ENCODE measurements around the gene PLP1. TPM values are rescaled to one million over a fixed set of nuclear protein-coding genes. Genes with fewer than 3 reads are reported as not detected.

PLP1 gene
- 10 to 100 TPM in 1 of 3 donors, 1 to 10 TPM in 2; 3.7 to 65.0 (median 4.9) TPM for total RNA-seq
- long read RNA-seq, donor 1, transcript PLP1-221 (7 exons, 2,896 nt), result major isoform, 24 of 39 reads
- long read RNA-seq, donor 1, partial matches to known transcripts, result 2 of 39 reads
- long read RNA-seq, donor 1, other reads (novel, unspliced or antisense), result 9 of 39 reads
- long read RNA-seq, donor 2, partial matches to known transcripts, result 0 of 4 reads
- long read RNA-seq, donor 2, other reads (novel, unspliced or antisense), result 0 of 4 reads

GRCh38 chrX:103776546-103776945 lies at the start of gene PLP1:
PLP1 (plus strand) TSS chrX:103776840; CDS start chrX:103776996, 156 bp downstream.
- no peaks in the 10 kb centered on the region for H3K36me3 ChIP-seq (ENCODE audit: low read depth)
- no peaks in the 10 kb centered on the region for H3K9me3 ChIP-seq
- H3K4me1 ChIP-seq (ENCODE audit: low read depth), result no peaks in the 10 kb centered on the region
- no peak for TF ChIP-seq CTCF (IDR thresholded peaks at IDR 0.05)
- ATAC-seq (no peak), DNase-seq (no peak)
- H3K4me3 ChIP-seq, result no peak within 1 kb of the TSS
- intact Hi-C loops (cut with DNase I, micrococcal nuclease), result no loop called here

GRCh38 chrX:103727115-103727514 lies 49.5 kb upstream of the PLP1 start:
- no peak for DNase-seq
- no peaks in the 10 kb centered on the region for H3K4me1 ChIP-seq (ENCODE audit: low read depth)
- intact Hi-C loops (cut with DNase I, micrococcal nuclease), result no loop called here
- no peaks in the 10 kb centered on the region for H3K36me3 ChIP-seq (ENCODE audit: low read depth)
- no peak for TF ChIP-seq CTCF (IDR thresholded peaks at IDR 0.05)
- no peak overlapping the region for H3K4me3 ChIP-seq
- H3K9me3 ChIP-seq, result no peaks in the 10 kb centered on the region
- no peak for ATAC-seq

- DNase-seq, result no peak
- no peak for ATAC-seq
- TF ChIP-seq CTCF (IDR thresholded peaks at IDR 0.05), result no peak
- H3K9me3 ChIP-seq, result no peaks in the 10 kb centered on the region
- intact Hi-C loops (cut with DNase I, micrococcal nuclease), result no loop called here
- no peaks in the 10 kb centered on the region for H3K36me3 ChIP-seq (ENCODE audit: low read depth)
- no peaks in the 10 kb centered on the region for H3K4me1 ChIP-seq (ENCODE audit: low read depth)
- no peak overlapping the region for H3K4me3 ChIP-seq
Observed at GRCh38 chrX:103729015-103729414, 47.6 kb upstream of the PLP1 start.

- DNase-seq (no peak), ATAC-seq (no peak)
- Histone ChIP-seq H3K4me1 (ENCODE audit: low read depth) (no peaks in the 10 kb centered on the region), H3K36me3 (ENCODE audit: low read depth) (no peaks in the 10 kb centered on the region), H3K4me3 (no peak overlapping the region), H3K9me3 (no peaks in the 10 kb centered on the region)
- intact Hi-C loops (cut with DNase I, micrococcal nuclease), result no loop called here
- no peak for TF ChIP-seq CTCF (IDR thresholded peaks at IDR 0.05)
Observed at GRCh38 chrX:103730147-103730795, 46.4 kb upstream of the PLP1 start.

GRCh38 chrX:103730796-103731493 lies 45.7 kb upstream of the PLP1 start:
- Histone ChIP-seq H3K4me3 (no peak overlapping the region), H3K36me3 (ENCODE audit: low read depth) (no peaks in the 10 kb centered on the region), H3K4me1 (ENCODE audit: low read depth) (no peaks in the 10 kb centered on the region), H3K9me3 (no peaks in the 10 kb centered on the region)
- no peak for TF ChIP-seq CTCF (IDR thresholded peaks at IDR 0.05)
- DNase-seq (no peak), ATAC-seq (no peak)
- intact Hi-C loops (cut with DNase I, micrococcal nuclease), result no loop called here
